Measurements from ENCODE around the gene SRSF9.
"Not testable (repeated sequence)": the region's sequence is repeated elsewhere in the genome, so short reads cannot be mapped to it uniquely, and the experiment has no call there.

Gene SRSF9

GRCh38 chr12:120481022-120481767 lies 11.6 kb upstream of the SRSF9 start:
- DNase-seq: no peak

GRCh38 chr12:120480211-120480610 lies 10.7 kb upstream of the SRSF9 start:
- DNase-seq: no peak

GRCh38 chr12:120479458-120479857 lies 9.9 kb upstream of the SRSF9 start:
- no peak for DNase-seq

GRCh38 chr12:120475643-120476042 lies 6.1 kb upstream of the SRSF9 start:
- no peak for DNase-seq

- peak in 4 of 14 donors; percentile 7 to 27 (median 17) for DNase-seq
Measured at GRCh38 chr12:120474616-120474960, 5.0 kb upstream of the SRSF9 start.

- DNase-seq: no peak
Measured at GRCh38 chr12:120473807-120474615, 4.5 kb upstream of the SRSF9 start.

- no peak for DNase-seq
Measured at GRCh38 chr12:120472521-120472920, 3.0 kb upstream of the SRSF9 start.

GRCh38 chr12:120470150-120470784 lies 719 bp upstream of the SRSF9 start:
- peak in 3 of 14 donors; percentile 49 to 70 (median 64) for DNase-seq

GRCh38 chr12:120468821-120469449 lies 613 bp downstream of the SRSF9 start:
- DNase-seq: peak in 11 of 14 donors; percentile 33 to 82 (median 51)

- peak in 5 of 14 donors; percentile 18 to 59 (median 34) for DNase-seq
Measured at GRCh38 chr12:120468325-120468820, 1.2 kb downstream of the SRSF9 start.

- DNase-seq: no peak
Measured at GRCh38 chr12:120467439-120467838, 2.1 kb downstream of the SRSF9 start.

GRCh38 chr12:120466560-120467315 lies 2.8 kb downstream of the SRSF9 start:
- DNase-seq: peak in 1 of 14 donors; percentile 10

- no peak for DNase-seq
Measured at GRCh38 chr12:120465756-120466155, 3.8 kb downstream of the SRSF9 start.

- no peak for DNase-seq
Measured at GRCh38 chr12:120463712-120464111, 5.8 kb downstream of the SRSF9 start.

- DNase-seq: no peak
Measured at GRCh38 chr12:120462099-120462640, 7.4 kb downstream of the SRSF9 start.

- DNase-seq: no peak
Measured at GRCh38 chr12:120460157-120460556, 9.4 kb downstream of the SRSF9 start.

GRCh38 chr12:120457133-120457532 lies 12.4 kb downstream of the SRSF9 start:
- DNase-seq: no peak

- DNase-seq: no peak
Measured at GRCh38 chr12:120455302-120455701, 14.2 kb downstream of the SRSF9 start.

GRCh38 chr12:120453977-120454376 lies 15.6 kb downstream of the SRSF9 start:
- DNase-seq: no peak

- DNase-seq: no peak
Measured at GRCh38 chr12:120453060-120453750, 16.3 kb downstream of the SRSF9 start.

- DNase-seq: not testable (repeated sequence)
Measured at GRCh38 chr12:120452524-120452923, 17.0 kb downstream of the SRSF9 start.
